GM23338 (cell line): ENCODE measurements around the gene CADPS. TPM values are rescaled to one million over a fixed set of nuclear protein-coding genes. Genes with fewer than 3 reads are reported as not detected.

ENCODE experiments used
- ATAC-seq: fragments of 200-7000 bp; cut with Tn5 transposase; 3 replicates; pipeline ENCODE4 v1.9.1; 2020
- DNase-seq: peaks from one replicate; pipeline ENCODE4 v3.0.0-alpha.2; 2015; ENCODE audit warnings: low spot score
- H2AFZ ChIP-seq: fragments of 200-600 bp; sonication (generic); 2 replicates; pipeline ENCODE4 v1.8.0; 2016; ENCODE audit warnings: antibody characterized with exemption, mild to moderate bottlenecking, moderate library complexity
- H3F3A ChIP-seq: fragments of 200-600 bp; sonication (generic); replicated peaks from 2 replicates; pipeline ENCODE4 v1.8.0; 2017; ENCODE audit warnings: antibody characterized with exemption, mixed run types, low read depth
- H3K27ac ChIP-seq: fragments of 200-600 bp; sonication (generic); 2 replicates; pipeline ENCODE4 v1.6.1; 2016; ENCODE audit warnings: low read depth
- H3K27me3 ChIP-seq: fragments of 200-600 bp; sonication (generic); 2 replicates; pipeline ENCODE4 v1.8.0; 2016; ENCODE audit warnings: mild to moderate bottlenecking, mixed run types, moderate library complexity; ENCODE audit not compliant: insufficient read depth
- H3K36me3 ChIP-seq: fragments of 200-600 bp; sonication (generic); 2 replicates; pipeline ENCODE4 v1.8.0; 2016; ENCODE audit warnings: mild to moderate bottlenecking; ENCODE audit not compliant: insufficient read depth
- H3K4me1 ChIP-seq: fragments of 200-600 bp; sonication (generic); 2 replicates; pipeline ENCODE4 v1.8.0; 2016; ENCODE audit warnings: mild to moderate bottlenecking, moderate library complexity; ENCODE audit not compliant: insufficient read depth
- H3K4me2 ChIP-seq: fragments of 200-600 bp; sonication (generic); 2 replicates; pipeline ENCODE4 v1.7.1; 2017; ENCODE audit warnings: mixed run types
- H3K4me3 ChIP-seq: fragments of 200-600 bp; sonication (generic); 2 replicates; pipeline ENCODE4 v1.6.1; 2016; ENCODE audit warnings: mixed run types
- H3K79me2 ChIP-seq: fragments of 200-600 bp; sonication (generic); replicated peaks from 2 replicates; pipeline ENCODE4 v1.8.0; 2017; ENCODE audit warnings: mild to moderate bottlenecking; ENCODE audit not compliant: insufficient read depth
- H3K9me2 ChIP-seq: fragments of 200-600 bp; sonication (generic); 2 replicates; pipeline ENCODE4 v1.8.0; 2017; ENCODE audit not compliant: insufficient read depth
- H4K20me1 ChIP-seq: fragments of 200-600 bp; sonication (generic); replicated peaks from 2 replicates; pipeline ENCODE4 v1.8.0; 2017; ENCODE audit warnings: mild to moderate bottlenecking; ENCODE audit not compliant: insufficient read depth
- H3K27ac Mint-ChIP-seq: 2 replicates; pipeline ENCODE4 v1.8.0; 2020; ENCODE audit warnings: inconsistent platforms, mild to moderate bottlenecking, moderate library complexity, mixed read lengths
- H3K27me3 Mint-ChIP-seq: 3 replicates; pipeline ENCODE4 v1.8.0; 2022; ENCODE audit warnings: low read depth, mild to moderate bottlenecking, moderate library complexity, mixed read lengths, inconsistent platforms; ENCODE audit not compliant: insufficient read depth, poor library complexity
- H3K36me3 Mint-ChIP-seq: 3 replicates; pipeline ENCODE4 v1.8.0; 2021; ENCODE audit warnings: low read depth, mild to moderate bottlenecking, inconsistent platforms, moderate library complexity, mixed read lengths
- H3K4me1 Mint-ChIP-seq: 3 replicates; pipeline ENCODE4 v1.8.0; 2020; ENCODE audit warnings: mild to moderate bottlenecking, inconsistent platforms, mixed read lengths
- H3K4me3 Mint-ChIP-seq: 3 replicates; pipeline ENCODE4 v1.8.0; 2021; ENCODE audit warnings: moderate library complexity, mild to moderate bottlenecking, inconsistent platforms, mixed read lengths
- H3K9me3 Mint-ChIP-seq: 3 replicates; pipeline ENCODE4 v1.8.0; 2020; ENCODE audit warnings: moderate library complexity, mild to moderate bottlenecking, inconsistent platforms, mixed read lengths
- CREB1 ChIP-seq: fragments of 250-450 bp; sonication (Bioruptor Pico); IDR thresholded peaks from 2 replicates; pipeline ENCODE4 v1.5.0; 2020; ENCODE audit warnings: low read depth, mild to moderate bottlenecking, moderate library complexity
- ETS1 ChIP-seq: IDR thresholded peaks from 2 replicates; pipeline ENCODE4 v1.6.1; 2016; ENCODE audit warnings: antibody characterized with exemption
- EZH2 ChIP-seq: fragments of 200-600 bp; sonication (generic); IDR thresholded peaks from one replicate; pipeline ENCODE4 v1.8.0; 2017; ENCODE audit warnings: antibody characterized with exemption, mild to moderate bottlenecking, low read depth; ENCODE audit not compliant: unreplicated experiment
- EZH2phosphoT487 ChIP-seq: fragments of 200-600 bp; sonication (generic); IDR thresholded peaks from one replicate; pipeline ENCODE4 v1.8.1; 2018; ENCODE audit warnings: antibody characterized with exemption; ENCODE audit not compliant: unreplicated experiment
- JUNB ChIP-seq: IDR thresholded peaks from one replicate; pipeline ENCODE4 v1.6.1; 2016; ENCODE audit warnings: antibody characterized with exemption; ENCODE audit not compliant: unreplicated experiment
- NANOG ChIP-seq: IDR thresholded peaks from 2 replicates; pipeline ENCODE4 v1.6.1; 2016; ENCODE audit warnings: antibody characterized with exemption, borderline replicate concordance
- POLR2AphosphoS5 ChIP-seq: IDR thresholded peaks from 2 replicates; pipeline ENCODE4 v1.6.1; 2016; ENCODE audit warnings: antibody characterized with exemption, low read depth
- REST ChIP-seq: IDR thresholded peaks from one replicate; pipeline ENCODE4 v1.6.1; 2018; ENCODE audit warnings: antibody characterized with exemption; ENCODE audit not compliant: unreplicated experiment
- STAT1 ChIP-seq: IDR thresholded peaks from one replicate; pipeline ENCODE4 v1.6.1; 2016; ENCODE audit warnings: antibody characterized with exemption; ENCODE audit not compliant: unreplicated experiment
- ZNF114 ChIP-seq: fragments of 250-450 bp; sonication (Bioruptor Pico); IDR thresholded peaks from 2 replicates; pipeline ENCODE4 v1.5.0; 2020; ENCODE audit warnings: mild to moderate bottlenecking, moderate library complexity
- ZNF331 ChIP-seq: fragments of 250-450 bp; sonication (Bioruptor Pico); IDR thresholded peaks from 2 replicates; pipeline ENCODE4 v1.5.0; 2020; ENCODE audit warnings: low read depth, mild to moderate bottlenecking, moderate library complexity
- ZNF462 ChIP-seq: fragments of 250-450 bp; sonication (Bioruptor Pico); IDR thresholded peaks from 2 replicates; pipeline ENCODE4 v1.5.0; 2020; ENCODE audit warnings: mild to moderate bottlenecking, moderate library complexity
- polyA plus RNA-seq: library from polyadenylated mRNA; unstranded; fragments of >200 nt; fragmentation: Nextera tagmentation; extraction: Ambion mirVana; gene quantifications from 2 replicates; pipeline ENCODE4 v1.2.1, GENCODE V29; 2016
- total RNA-seq: library from RNA; depleted of rRNA; stranded (reverse); fragments of >200 nt; shearing (Covaris generic); gene quantifications from 2 replicates; pipeline ENCODE4 v1.2.3, GENCODE V29; 2014
- TF ChIP-seq, protein P1 (sequence below), 2 experiments: fragments of 200-600 bp in 1 of 2; sonication (generic) in 1 of 2; conservative IDR thresholded peaks; 2 replicates each; pipeline versions ENCODE4 v1.5.1 to v1.6.1; 2016 to 2017; ENCODE audit warnings: antibody characterized with exemption in 2 of 2, low read depth in 2 of 2, mild to moderate bottlenecking in 2 of 2, moderate library complexity in 1 of 2

Gene CADPS
- total and polyA plus RNA-seq, 2 experiments from 2014 or later: 14.7 to 22.0 TPM

- Histone ChIP-seq H3K4me2 (no peak overlapping the region), H3K4me3 (no peak overlapping the region), H3K27ac (no peak overlapping the region), H3K9me2 (no peaks in the 10 kb centered on the region), H3K4me1 (no peaks in the 10 kb centered on the region), H3K79me2 (no peaks in the 10 kb centered on the region), H2AFZ (no peak overlapping the region), H3F3A (no peaks in the 10 kb centered on the region), H4K20me1 (no peaks in the 10 kb centered on the region), H3K36me3 (0 out of 2 replicates have a peak, but pooled peaks cover 3% of the 10 kb centered on the region), H3K27me3 (no peaks in the 10 kb centered on the region)
- Mint-ChIP-seq H3K4me1 (peaks cover 7% of the 10 kb centered on the region; the same call in 2 of the 3 replicates), H3K36me3 (peaks cover 3% of the 10 kb centered on the region; the same call in 2 of the 3 replicates), H3K27me3 (peaks cover 4% of the 10 kb centered on the region), H3K27ac (no peak overlapping the region), H3K4me3 (no peak overlapping the region), H3K9me3 (peaks cover 7% of the 10 kb centered on the region; the same call in 1 of the 3 replicates)
- ATAC-seq (no peak), DNase-seq (no peak)
- TF ChIP-seq ZNF331 (CRISPR knock-in tag) (no peak), NANOG (no peak), ETS1 (no peak), EZH2 (no peak), STAT1 (no peak), ZNF462 (CRISPR knock-in tag) (no peak), CREB1 (CRISPR knock-in tag) (no peak), POLR2AphosphoS5 (no peak), EZH2phosphoT487 (no peak), ZNF114 (CRISPR knock-in tag) (no peak), REST (no peak), JUNB (no peak)
- TF ChIP-seq, protein P1, sequence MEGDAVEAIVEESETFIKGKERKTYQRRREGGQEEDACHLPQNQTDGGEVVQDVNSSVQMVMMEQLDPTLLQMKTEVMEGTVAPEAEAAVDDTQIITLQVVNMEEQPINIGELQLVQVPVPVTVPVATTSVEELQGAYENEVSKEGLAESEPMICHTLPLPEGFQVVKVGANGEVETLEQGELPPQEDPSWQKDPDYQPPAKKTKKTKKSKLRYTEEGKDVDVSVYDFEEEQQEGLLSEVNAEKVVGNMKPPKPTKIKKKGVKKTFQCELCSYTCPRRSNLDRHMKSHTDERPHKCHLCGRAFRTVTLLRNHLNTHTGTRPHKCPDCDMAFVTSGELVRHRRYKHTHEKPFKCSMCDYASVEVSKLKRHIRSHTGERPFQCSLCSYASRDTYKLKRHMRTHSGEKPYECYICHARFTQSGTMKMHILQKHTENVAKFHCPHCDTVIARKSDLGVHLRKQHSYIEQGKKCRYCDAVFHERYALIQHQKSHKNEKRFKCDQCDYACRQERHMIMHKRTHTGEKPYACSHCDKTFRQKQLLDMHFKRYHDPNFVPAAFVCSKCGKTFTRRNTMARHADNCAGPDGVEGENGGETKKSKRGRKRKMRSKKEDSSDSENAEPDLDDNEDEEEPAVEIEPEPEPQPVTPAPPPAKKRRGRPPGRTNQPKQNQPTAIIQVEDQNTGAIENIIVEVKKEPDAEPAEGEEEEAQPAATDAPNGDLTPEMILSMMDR (conservative IDR thresholded peaks at IDR 0.05; ENCODE audit: low read depth in 2 of 2): no peak
These were observed 20.7 kb upstream of the CADPS start for GRCh38 chr3:62895901-62896300.
